Osteoblast (primary cell): Measurements from ENCODE around the gene SLC43A2. TPM values are rescaled to one million over a fixed set of nuclear protein-coding genes. Genes with fewer than 3 reads are reported as not detected.

Experiments
- DNase-seq: peaks from one replicate; pipeline ENCODE4 v3.0.0; 2011; ENCODE audit warnings: low spot score, mixed read lengths; ENCODE audit not compliant: insufficient read length; ENCODE audit errors: missing footprints
- H2AFZ ChIP-seq: 2 replicates; pipeline ENCODE4 v1.6.0; 2011; ENCODE audit warnings: mild to moderate bottlenecking, low read length
- H3K27ac ChIP-seq: 2 replicates; pipeline ENCODE4 v1.5.1; 2011; ENCODE audit warnings: mild to moderate bottlenecking, low read depth, low read length, moderate library complexity
- H3K27me3 ChIP-seq: 2 replicates; pipeline ENCODE4 v1.6.0; 2012; ENCODE audit warnings: mild to moderate bottlenecking, control low read depth, inconsistent platforms, low read length, moderate library complexity; ENCODE audit not compliant: insufficient read depth
- H3K36me3 ChIP-seq: 2 replicates; pipeline ENCODE4 v1.5.1; 2011; ENCODE audit warnings: mild to moderate bottlenecking, low read length, control low read depth, moderate library complexity; ENCODE audit not compliant: insufficient read depth
- H3K4me1 ChIP-seq: 2 replicates; pipeline ENCODE4 v1.5.1; 2011; ENCODE audit warnings: mild to moderate bottlenecking, low read length, control low read depth, moderate library complexity; ENCODE audit not compliant: insufficient read depth
- H3K4me2 ChIP-seq: 2 replicates; pipeline ENCODE4 v1.6.0; 2011; ENCODE audit warnings: mild to moderate bottlenecking, low read length; ENCODE audit not compliant: insufficient read depth
- H3K4me3 ChIP-seq: fragments of 200-600 bp; sonication (generic); 3 replicates; pipeline ENCODE4 v1.5.1; 2012; ENCODE audit warnings: mild to moderate bottlenecking, low read length, inconsistent platforms; ENCODE audit not compliant: insufficient read depth
- H3K79me2 ChIP-seq: 2 replicates; pipeline ENCODE4 v1.6.0; 2012; ENCODE audit warnings: mild to moderate bottlenecking, low read length, control low read depth, inconsistent platforms; ENCODE audit not compliant: insufficient read depth
- H3K9me3 ChIP-seq: 2 replicates; pipeline ENCODE4 v1.5.1; 2011; ENCODE audit warnings: low read depth, low read length, control low read depth
- H4K20me1 ChIP-seq: 2 replicates; pipeline ENCODE4 v1.6.0; 2012; ENCODE audit warnings: mild to moderate bottlenecking, low read length, control low read depth; ENCODE audit not compliant: insufficient read depth
- small RNA-seq: library from RNA; depleted of rRNA; stranded (forward); fragments of <200 nt; gene quantifications from one replicate; pipeline ENCODE3, GENCODE V24; 2012
- total RNA-seq: library from RNA; depleted of rRNA; stranded (reverse); fragments of >200 nt; gene quantifications from 2 replicates; pipeline ENCODE4 v1.2.3, GENCODE V29; 2012
- TF ChIP-seq, protein P1 (sequence below): IDR thresholded peaks from 2 replicates; pipeline ENCODE4 v1.5.1; 2011; ENCODE audit warnings: mild to moderate bottlenecking, low read depth, low read length, moderate library complexity; ENCODE audit errors: extremely low read depth

SLC43A2 gene
- total RNA-seq, 1 donor = 5.4 TPM

DNA sequence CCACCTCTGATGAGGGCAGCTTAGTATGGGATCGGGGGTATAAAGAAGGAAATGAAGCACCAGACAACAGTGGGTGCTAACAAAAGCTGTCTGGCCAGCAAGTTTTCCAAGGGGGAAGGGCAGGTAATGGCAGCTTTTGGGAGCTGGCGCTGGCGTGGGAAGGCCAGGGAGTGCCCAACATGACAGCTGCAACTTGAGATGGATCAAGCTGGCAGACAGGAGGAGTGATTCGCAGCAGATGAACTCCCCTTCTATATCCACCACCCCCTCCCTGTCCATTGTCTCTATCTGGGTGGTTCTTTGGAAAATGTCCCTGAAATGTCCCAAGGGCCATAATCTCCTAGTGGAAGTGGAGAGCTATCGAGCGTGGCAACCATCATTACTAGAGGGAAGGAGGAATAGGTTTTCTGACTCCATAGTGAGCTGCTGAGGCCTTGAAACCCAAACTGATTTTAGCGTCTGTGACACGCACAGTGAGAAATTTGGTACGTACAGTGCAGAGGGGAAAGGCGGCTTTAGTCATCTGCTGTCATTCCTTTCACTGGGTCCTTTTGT, 107.5 kb downstream of the SLC43A2 start:
- Histone ChIP-seq H2AFZ (no peak overlapping the region), H3K4me3 (no peak overlapping the region), H3K79me2 (peaks cover 9% of the 10 kb centered on the region), H3K4me1 (peaks cover 3% of the 10 kb centered on the region), H3K27me3 (no peaks in the 10 kb centered on the region), H3K27ac (no peak overlapping the region), H3K36me3 (peaks cover 31% of the 10 kb centered on the region), H3K9me3 (no peaks in the 10 kb centered on the region), H4K20me1 (peaks cover 4% of the 10 kb centered on the region), H3K4me2 (no peak overlapping the region)
- no peak for DNase-seq
- TF ChIP-seq, protein P1, sequence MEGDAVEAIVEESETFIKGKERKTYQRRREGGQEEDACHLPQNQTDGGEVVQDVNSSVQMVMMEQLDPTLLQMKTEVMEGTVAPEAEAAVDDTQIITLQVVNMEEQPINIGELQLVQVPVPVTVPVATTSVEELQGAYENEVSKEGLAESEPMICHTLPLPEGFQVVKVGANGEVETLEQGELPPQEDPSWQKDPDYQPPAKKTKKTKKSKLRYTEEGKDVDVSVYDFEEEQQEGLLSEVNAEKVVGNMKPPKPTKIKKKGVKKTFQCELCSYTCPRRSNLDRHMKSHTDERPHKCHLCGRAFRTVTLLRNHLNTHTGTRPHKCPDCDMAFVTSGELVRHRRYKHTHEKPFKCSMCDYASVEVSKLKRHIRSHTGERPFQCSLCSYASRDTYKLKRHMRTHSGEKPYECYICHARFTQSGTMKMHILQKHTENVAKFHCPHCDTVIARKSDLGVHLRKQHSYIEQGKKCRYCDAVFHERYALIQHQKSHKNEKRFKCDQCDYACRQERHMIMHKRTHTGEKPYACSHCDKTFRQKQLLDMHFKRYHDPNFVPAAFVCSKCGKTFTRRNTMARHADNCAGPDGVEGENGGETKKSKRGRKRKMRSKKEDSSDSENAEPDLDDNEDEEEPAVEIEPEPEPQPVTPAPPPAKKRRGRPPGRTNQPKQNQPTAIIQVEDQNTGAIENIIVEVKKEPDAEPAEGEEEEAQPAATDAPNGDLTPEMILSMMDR = no peak

DNA sequence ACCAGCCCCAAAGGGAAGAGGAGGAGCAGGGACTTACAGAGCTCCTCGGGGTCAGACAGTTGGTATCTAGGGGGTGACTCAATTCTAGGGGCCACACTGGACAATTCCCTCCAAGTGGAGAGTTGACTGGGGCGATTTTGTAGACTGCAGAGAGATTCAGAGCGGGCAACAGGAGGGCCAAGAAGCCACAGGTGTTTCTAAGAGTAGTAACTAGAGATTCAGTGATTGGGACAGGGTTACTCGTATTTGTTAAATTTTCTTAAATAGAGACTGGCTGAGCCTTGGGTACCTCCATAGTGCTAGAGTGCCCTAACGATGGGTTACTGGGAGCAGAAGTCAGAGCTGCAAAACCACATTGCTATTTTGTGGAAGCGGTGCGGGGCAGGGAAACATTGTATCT, 109.0 kb downstream of the SLC43A2 start:
- peaks cover 4% of the 10 kb centered on the region for H4K20me1 ChIP-seq

More for the DNA sequence above, 109.0 kb downstream of the SLC43A2 start:
- Histone ChIP-seq H3K9me3 (no peaks in the 10 kb centered on the region), H3K4me1 (peaks cover 11% of the 10 kb centered on the region), H2AFZ (no peak overlapping the region), H3K36me3 (peaks cover 28% of the 10 kb centered on the region), H3K27me3 (no peaks in the 10 kb centered on the region), H3K4me3 (no peak overlapping the region), H3K4me2 (no peak overlapping the region), H3K79me2 (peaks cover 22% of the 10 kb centered on the region), H3K27ac (no peak overlapping the region)
- TF ChIP-seq, protein P1 = no peak
- DNase-seq = no peak

Small RNAs within 50 kb of the gene (small RNA-seq; reads per million reads assigned to genes)
- gene RN7SL105P = not detected

Other genes with a start within 250 kb of the SLC43A2 start
- 401 and 433 TPM in 2 replicates for gene YWHAE, start 228.6 kb downstream of the SLC43A2 start, total RNA-seq
- 102 and 109 TPM in 2 replicates for gene CRK, start 172.6 kb downstream of the SLC43A2 start, total RNA-seq
- 204 and 250 TPM in 2 replicates for gene MYO1C, start 136.1 kb downstream of the SLC43A2 start, total RNA-seq
- gene INPP5K, start 112.2 kb downstream of the SLC43A2 start, total RNA-seq = 40.4 and 51.4 TPM in 2 replicates
- 19.2 and 21.5 TPM in 2 replicates for gene PITPNA, start 66.0 kb downstream of the SLC43A2 start, total RNA-seq
- 0.88 and 1.4 TPM in 2 replicates for gene SCARF1, start 16.9 kb upstream of the SLC43A2 start, total RNA-seq
- 11.2 and 11.6 TPM in 2 replicates for gene RILP, start 21.0 kb upstream of the SLC43A2 start, total RNA-seq
- gene PRPF8, start 56.0 kb upstream of the SLC43A2 start, total RNA-seq = 107 and 111 TPM in 2 replicates
- gene TLCD2, start 81.5 kb upstream of the SLC43A2 start, total RNA-seq = 4.7 TPM in 2 replicates
- 47.7 and 47.8 TPM in 2 replicates for gene WDR81, start 95.9 kb upstream of the SLC43A2 start, total RNA-seq
- under 0.01 TPM in 1 of 2 replicates, not detected in the other for gene SERPINF2, start 114.0 kb upstream of the SLC43A2 start, total RNA-seq
- gene SERPINF1, start 133.2 kb upstream of the SLC43A2 start, total RNA-seq = 309 and 314 TPM in 2 replicates
- gene SMYD4, start 201.1 kb upstream of the SLC43A2 start, total RNA-seq = 10.1 and 10.6 TPM in 2 replicates
- gene RPA1, start 201.2 kb upstream of the SLC43A2 start, total RNA-seq = 14.1 and 14.8 TPM in 2 replicates